ENCODE measurements around the gene COL12A1. TPM values are rescaled to one million over a fixed set of nuclear protein-coding genes. Genes with fewer than 3 reads are reported as not detected.

COL12A1 gene
- total and polyA plus RNA-seq, 2 donors, result 6.8 to 16.3 TPM

DNA sequence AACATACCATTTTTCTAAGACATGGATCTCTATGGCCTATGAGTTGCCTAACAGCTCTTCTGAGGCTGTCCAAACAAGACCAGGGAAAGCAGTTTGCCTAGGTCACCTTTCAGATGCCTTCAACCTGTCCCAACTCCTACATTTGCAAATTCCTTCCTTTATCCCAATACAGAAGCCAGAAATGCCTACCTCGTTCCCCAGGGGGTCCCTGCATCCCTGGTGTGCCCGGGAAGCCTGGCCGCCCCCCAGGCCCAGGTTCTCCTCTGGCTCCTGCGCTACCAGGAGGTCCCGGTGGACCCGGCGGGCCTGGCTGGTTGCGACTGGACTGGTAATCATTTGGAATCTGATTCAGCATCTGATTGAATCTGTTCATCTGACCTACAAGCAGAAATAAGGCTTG, 115.9 kb downstream of the COL12A1 start:
- Histone ChIP-seq H3K36me3 (ENCODE audit: control insufficient read depth in 2 of 2, insufficient read depth in 2 of 2, low read length in 1 of 2) (no peaks in the 10 kb centered on the region), H3K27me3 (ENCODE audit: control insufficient read depth in 2 of 2, insufficient read depth in 1 of 2, low read length in 1 of 2) (peaks cover 0 to 10% of the 10 kb centered on the region in 2 donors), H3K4me1 (ENCODE audit: control insufficient read depth in 2 of 2, insufficient read depth in 2 of 2, low read length in 2 of 2) (no peaks in the 10 kb centered on the region), H3K4me3 (ENCODE audit: low read length in 2 of 2) (no peak overlapping the region), H3K9me3 (ENCODE audit: control insufficient read depth in 2 of 2, insufficient read depth in 1 of 2, low read length in 1 of 2) (peaks cover 0 to 3% of the 10 kb centered on the region in 2 donors), H3K27ac (ENCODE audit: low read depth in 1 of 2, low read length in 1 of 2) (no peak overlapping the region)
- 93% methylated on average over 8 of the region's 8 CpGs for WGBS
- DNase-seq (ENCODE audit: low read depth in 6 of 9, low spot score in 9 of 9), result no peak

GRCh38 chr6:75089151-75089897, 116.5 kb downstream of the COL12A1 start:
- Histone ChIP-seq H3K9me3 (ENCODE audit: control insufficient read depth in 2 of 2, insufficient read depth in 1 of 2, low read length in 1 of 2) (peaks cover 0 to 3% of the 10 kb centered on the region in 2 donors), H3K4me3 (ENCODE audit: low read length in 2 of 2) (no peak overlapping the region), H3K4me1 (ENCODE audit: control insufficient read depth in 2 of 2, insufficient read depth in 2 of 2, low read length in 2 of 2) (no peaks in the 10 kb centered on the region), H3K27me3 (ENCODE audit: control insufficient read depth in 2 of 2, insufficient read depth in 1 of 2, low read length in 1 of 2) (peaks cover 0 to 16% of the 10 kb centered on the region in 2 donors), H3K36me3 (ENCODE audit: control insufficient read depth in 2 of 2, insufficient read depth in 2 of 2, low read length in 1 of 2) (no peaks in the 10 kb centered on the region), H3K27ac (ENCODE audit: low read depth in 1 of 2, low read length in 1 of 2) (no peak overlapping the region)
- no peak for DNase-seq (ENCODE audit: low read depth in 6 of 9, low spot score in 9 of 9)
- 95% methylated on average over 2 of the region's 2 CpGs for WGBS

DNA sequence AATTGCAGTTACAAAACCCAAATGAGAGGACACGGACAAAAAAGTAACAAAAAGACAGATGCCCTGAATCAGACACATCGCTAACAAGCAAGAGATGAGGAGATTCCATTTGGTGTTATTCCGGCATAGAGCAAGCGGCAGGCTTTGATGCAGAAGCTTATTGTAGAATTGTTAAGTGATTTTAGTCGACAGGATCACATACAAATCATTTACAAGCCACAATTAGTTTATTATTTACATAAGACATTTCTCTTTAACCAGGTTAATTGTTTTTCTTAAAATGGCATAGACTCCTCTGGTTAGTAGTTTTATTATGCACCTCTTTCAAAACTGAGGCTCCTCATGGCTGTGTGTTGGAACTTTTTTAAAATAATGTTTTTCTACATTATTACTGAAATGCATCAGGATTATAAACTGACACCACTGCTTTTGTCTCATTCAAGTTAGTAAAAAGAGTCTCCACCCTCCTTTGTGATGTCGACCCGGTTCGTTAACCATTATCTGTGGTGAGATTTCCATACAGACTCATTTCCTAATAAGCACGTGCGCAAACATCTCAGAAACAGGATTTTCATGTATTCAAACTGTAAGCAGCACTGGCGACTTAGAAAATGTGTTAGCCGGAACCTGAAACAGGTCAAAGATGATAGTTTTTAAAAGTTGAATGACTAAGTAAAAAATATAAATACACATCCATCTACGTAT, 119.8 kb downstream of the COL12A1 start:
- DNase-seq (ENCODE audit: low read depth in 6 of 9, low spot score in 9 of 9), result no peak
- no peaks in the 10 kb centered on the region for H3K36me3 ChIP-seq (ENCODE audit: control insufficient read depth in 2 of 2, insufficient read depth in 2 of 2, low read length in 1 of 2)
- H3K27ac ChIP-seq (ENCODE audit: low read depth in 1 of 2, low read length in 1 of 2), result no peak overlapping the region
- 94% methylated on average over 13 of the region's 13 CpGs for WGBS
- peaks cover 0 to 3% of the 10 kb centered on the region in 2 donors for H3K9me3 ChIP-seq (ENCODE audit: control insufficient read depth in 2 of 2, insufficient read depth in 1 of 2, low read length in 1 of 2)
- peaks cover 0 to 16% of the 10 kb centered on the region in 2 donors for H3K27me3 ChIP-seq (ENCODE audit: control insufficient read depth in 2 of 2, insufficient read depth in 1 of 2, low read length in 1 of 2)
- H3K4me1 ChIP-seq (ENCODE audit: control insufficient read depth in 2 of 2, insufficient read depth in 2 of 2, low read length in 2 of 2), result no peaks in the 10 kb centered on the region
- no peak overlapping the region for H3K4me3 ChIP-seq (ENCODE audit: low read length in 2 of 2)

DNA sequence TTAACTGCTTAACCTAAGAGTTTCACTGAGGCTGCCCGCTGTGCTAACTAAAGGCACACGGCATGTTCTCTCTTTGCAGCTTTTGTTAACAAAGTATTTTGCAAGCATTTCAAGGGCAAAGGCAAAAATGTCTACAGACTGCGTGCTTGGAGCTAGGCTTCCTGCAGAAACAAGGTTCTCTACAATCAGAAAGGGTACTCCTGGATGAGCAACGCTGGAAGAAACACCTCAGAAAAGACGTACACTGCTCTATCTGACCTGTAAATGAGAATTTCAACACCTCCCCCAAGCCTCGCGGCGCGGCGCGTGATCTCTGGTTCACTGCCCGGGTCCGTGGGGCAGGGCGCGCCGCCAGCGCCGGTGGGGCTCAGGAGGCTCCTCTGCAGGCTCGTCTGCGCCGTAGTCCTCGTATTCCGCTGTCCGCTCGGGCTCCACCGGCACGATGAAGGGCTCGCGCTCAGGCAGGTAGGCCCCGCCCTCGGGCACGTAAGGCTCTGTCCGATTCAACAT, 120.9 kb downstream of the COL12A1 start:
- no peak overlapping the region for H3K27ac ChIP-seq (ENCODE audit: low read depth in 1 of 2, low read length in 1 of 2)
- no peak overlapping the region for H3K4me3 ChIP-seq (ENCODE audit: low read length in 2 of 2)
- H3K27me3 ChIP-seq (ENCODE audit: control insufficient read depth in 2 of 2, insufficient read depth in 1 of 2, low read length in 1 of 2), result peaks cover 0 to 16% of the 10 kb centered on the region in 2 donors
- H3K36me3 ChIP-seq (ENCODE audit: control insufficient read depth in 2 of 2, insufficient read depth in 2 of 2, low read length in 1 of 2), result no peaks in the 10 kb centered on the region
- DNase-seq (ENCODE audit: low read depth in 6 of 9, low spot score in 9 of 9), result no peak
- H3K9me3 ChIP-seq (ENCODE audit: control insufficient read depth in 2 of 2, insufficient read depth in 1 of 2, low read length in 1 of 2), result peaks cover 0 to 3% of the 10 kb centered on the region in 2 donors
- H3K4me1 ChIP-seq (ENCODE audit: control insufficient read depth in 2 of 2, insufficient read depth in 2 of 2, low read length in 2 of 2), result no peaks in the 10 kb centered on the region
- 9% methylated on average over 33 of the region's 33 CpGs for WGBS

- H3K4me1 ChIP-seq (ENCODE audit: control insufficient read depth in 2 of 2, insufficient read depth in 2 of 2, low read length in 2 of 2), result no peaks in the 10 kb centered on the region
- peaks cover 0 to 3% of the 10 kb centered on the region in 2 donors for H3K9me3 ChIP-seq (ENCODE audit: control insufficient read depth in 2 of 2, insufficient read depth in 1 of 2, low read length in 1 of 2)
These were observed 121.8 kb downstream of the COL12A1 start for GRCh38 chr6:75084018-75084417.

DNA sequence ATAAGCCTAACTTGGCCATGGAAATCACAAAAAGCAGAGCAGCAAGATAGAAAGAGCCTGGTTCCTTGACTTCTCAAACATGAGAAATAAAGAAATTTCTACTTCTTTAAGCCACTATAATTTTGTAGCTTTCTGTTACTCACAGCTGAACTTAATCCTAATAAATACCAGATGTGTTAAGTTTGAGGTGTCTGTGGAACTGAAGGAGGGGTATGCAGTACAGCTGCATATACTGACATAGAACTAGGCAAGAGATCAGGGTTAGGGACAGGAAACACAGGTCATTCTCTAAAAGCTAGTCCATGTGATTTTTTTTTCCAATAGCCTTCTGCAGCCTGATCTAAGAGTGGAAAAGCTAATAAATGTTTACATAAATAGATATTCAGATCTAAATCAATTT, 123.9 kb downstream of the COL12A1 start:
- no peak overlapping the region for H3K27ac ChIP-seq (ENCODE audit: low read depth in 1 of 2, low read length in 1 of 2)
- H3K4me1 ChIP-seq (ENCODE audit: control insufficient read depth in 2 of 2, insufficient read depth in 2 of 2, low read length in 2 of 2), result no peaks in the 10 kb centered on the region
- H3K36me3 ChIP-seq (ENCODE audit: control insufficient read depth in 2 of 2, insufficient read depth in 2 of 2, low read length in 1 of 2), result no peaks in the 10 kb centered on the region
- DNase-seq (ENCODE audit: low read depth in 6 of 9, low spot score in 9 of 9), result no peak
- no peak overlapping the region for H3K4me3 ChIP-seq (ENCODE audit: low read length in 2 of 2)
- peaks cover 0 to 3% of the 10 kb centered on the region in 2 donors for H3K9me3 ChIP-seq (ENCODE audit: control insufficient read depth in 2 of 2, insufficient read depth in 1 of 2, low read length in 1 of 2)
- H3K27me3 ChIP-seq (ENCODE audit: control insufficient read depth in 2 of 2, insufficient read depth in 1 of 2, low read length in 1 of 2), result peaks cover 0 to 16% of the 10 kb centered on the region in 2 donors

More at GRCh38 chr6:75084018-75084417, 121.8 kb downstream of the COL12A1 start:
- Histone ChIP-seq H3K27ac (ENCODE audit: low read depth in 1 of 2, low read length in 1 of 2) (no peak overlapping the region), H3K4me3 (ENCODE audit: low read length in 2 of 2) (no peak overlapping the region), H3K36me3 (ENCODE audit: control insufficient read depth in 2 of 2, insufficient read depth in 2 of 2, low read length in 1 of 2) (no peaks in the 10 kb centered on the region), H3K27me3 (ENCODE audit: control insufficient read depth in 2 of 2, insufficient read depth in 1 of 2, low read length in 1 of 2) (peaks cover 0 to 16% of the 10 kb centered on the region in 2 donors)
- WGBS, result 96% methylated on average over 4 of the region's 4 CpGs
- no peak for DNase-seq (ENCODE audit: low read depth in 6 of 9, low spot score in 9 of 9)

GRCh38 chr6:75081047-75081446, 124.8 kb downstream of the COL12A1 start:
- Histone ChIP-seq H3K27ac (ENCODE audit: low read depth in 1 of 2, low read length in 1 of 2) (no peak overlapping the region), H3K27me3 (ENCODE audit: control insufficient read depth in 2 of 2, insufficient read depth in 1 of 2, low read length in 1 of 2) (peaks cover 0 to 16% of the 10 kb centered on the region in 2 donors), H3K4me1 (ENCODE audit: control insufficient read depth in 2 of 2, insufficient read depth in 2 of 2, low read length in 2 of 2) (no peaks in the 10 kb centered on the region), H3K36me3 (ENCODE audit: control insufficient read depth in 2 of 2, insufficient read depth in 2 of 2, low read length in 1 of 2) (no peaks in the 10 kb centered on the region), H3K9me3 (ENCODE audit: control insufficient read depth in 2 of 2, insufficient read depth in 1 of 2, low read length in 1 of 2) (peaks cover 0 to 3% of the 10 kb centered on the region in 2 donors), H3K4me3 (ENCODE audit: low read length in 2 of 2) (no peak overlapping the region)
- WGBS, result 94% methylated on average over 2 of the region's 2 CpGs
- DNase-seq (ENCODE audit: low read depth in 6 of 9, low spot score in 9 of 9), result no peak

- Histone ChIP-seq H3K36me3 (ENCODE audit: control insufficient read depth in 2 of 2, insufficient read depth in 2 of 2, low read length in 1 of 2) (no peaks in the 10 kb centered on the region), H3K4me3 (ENCODE audit: low read length in 2 of 2) (no peak overlapping the region), H3K27ac (ENCODE audit: low read depth in 1 of 2, low read length in 1 of 2) (no peak overlapping the region), H3K27me3 (ENCODE audit: control insufficient read depth in 2 of 2, insufficient read depth in 1 of 2, low read length in 1 of 2) (peaks cover 0 to 3% of the 10 kb centered on the region in 2 donors), H3K9me3 (ENCODE audit: control insufficient read depth in 2 of 2, insufficient read depth in 1 of 2, low read length in 1 of 2) (no peaks in the 10 kb centered on the region), H3K4me1 (ENCODE audit: control insufficient read depth in 2 of 2, insufficient read depth in 2 of 2, low read length in 2 of 2) (no peaks in the 10 kb centered on the region)
- DNase-seq (ENCODE audit: low read depth in 6 of 9, low spot score in 9 of 9), result no peak
- WGBS, result 88% methylated on average over 2 of the region's 2 CpGs
These were observed 126.3 kb downstream of the COL12A1 start for GRCh38 chr6:75079589-75079988.

GRCh38 chr6:75077701-75078100, 128.2 kb downstream of the COL12A1 start:
- H3K27ac ChIP-seq (ENCODE audit: low read depth in 1 of 2, low read length in 1 of 2), result no peak overlapping the region
- no peaks in the 10 kb centered on the region for H3K4me1 ChIP-seq (ENCODE audit: control insufficient read depth in 2 of 2, insufficient read depth in 2 of 2, low read length in 2 of 2)
- no peaks in the 10 kb centered on the region for H3K9me3 ChIP-seq (ENCODE audit: control insufficient read depth in 2 of 2, insufficient read depth in 1 of 2, low read length in 1 of 2)
- 88% methylated on average over 2 of the region's 2 CpGs for WGBS
- no peaks in the 10 kb centered on the region for H3K27me3 ChIP-seq (ENCODE audit: control insufficient read depth in 2 of 2, insufficient read depth in 1 of 2, low read length in 1 of 2)
- H3K36me3 ChIP-seq (ENCODE audit: control insufficient read depth in 2 of 2, insufficient read depth in 2 of 2, low read length in 1 of 2), result no peaks in the 10 kb centered on the region
- no peak for DNase-seq (ENCODE audit: low read depth in 6 of 9, low spot score in 9 of 9)
- H3K4me3 ChIP-seq (ENCODE audit: low read length in 2 of 2), result no peak overlapping the region

Measured in thymus (tissue), 11 donors.